ENCODE data around the gene MDM4.

MDM4 gene

GRCh38 chr1:204491655-204492054 is 24.6 kb upstream of the MDM4 start:
- in situ Hi-C loops (cut with MboI; ENCODE audit: low sequenced_read_pairs), result no loop called here

GRCh38 chr1:204493145-204493983 is 22.8 kb upstream of the MDM4 start:
- in situ Hi-C loops (cut with MboI; ENCODE audit: low sequenced_read_pairs), result no loop called here

- in situ Hi-C loops (cut with MboI; ENCODE audit: low sequenced_read_pairs), result no loop called here
Measured at GRCh38 chr1:204493984-204494280, 22.3 kb upstream of the MDM4 start.

- in situ Hi-C loops (cut with MboI; ENCODE audit: low sequenced_read_pairs), result no loop called here
Measured at GRCh38 chr1:204494281-204495077, 21.7 kb upstream of the MDM4 start, which contains the start of gene PIK3C2B. Gene PIK3C2B (minus strand): TSS chr1:204494805. CDS start chr1:204469802, 25,003 bp downstream.

- in situ Hi-C loops (cut with MboI; ENCODE audit: low sequenced_read_pairs), result no loop called here
Measured at GRCh38 chr1:204495078-204495753, 21.0 kb upstream of the MDM4 start.

GRCh38 chr1:204495777-204496176 is 20.4 kb upstream of the MDM4 start:
- in situ Hi-C loops (cut with MboI; ENCODE audit: low sequenced_read_pairs), result no loop called here

GRCh38 chr1:204498981-204499380 is 17.2 kb upstream of the MDM4 start:
- in situ Hi-C loops (cut with MboI; ENCODE audit: low sequenced_read_pairs), result no loop called here

- in situ Hi-C loops (cut with MboI; ENCODE audit: low sequenced_read_pairs), result loop anchor here (5.0 kb wide), 1 partner anchor 52 kb away; no protein-coding TSS in a partner anchor
Measured at GRCh38 chr1:204499511-204500468, 16.4 kb upstream of the MDM4 start.

GRCh38 chr1:204502241-204502640 is 14.0 kb upstream of the MDM4 start:
- in situ Hi-C loops (cut with MboI; ENCODE audit: low sequenced_read_pairs), result loop anchor here (5.0 kb wide), 1 partner anchor 55 kb away; no protein-coding TSS in a partner anchor

- in situ Hi-C loops (cut with MboI; ENCODE audit: low sequenced_read_pairs), result loop anchor here (5.0 kb wide), 1 partner anchor 56 kb away; no protein-coding TSS in a partner anchor
Measured at GRCh38 chr1:204503122-204503912, 12.9 kb upstream of the MDM4 start.

- in situ Hi-C loops (cut with MboI; ENCODE audit: low sequenced_read_pairs), result loop anchor here (5.0 kb wide), 1 partner anchor 57 kb away; no protein-coding TSS in a partner anchor
Measured at GRCh38 chr1:204503913-204504519, 12.2 kb upstream of the MDM4 start.

GRCh38 chr1:204505674-204506200 is 10.5 kb upstream of the MDM4 start:
- in situ Hi-C loops (cut with MboI; ENCODE audit: low sequenced_read_pairs), result no loop called here

- in situ Hi-C loops (cut with MboI; ENCODE audit: low sequenced_read_pairs), result no loop called here
Measured at GRCh38 chr1:204506201-204506968, 9.8 kb upstream of the MDM4 start.

- in situ Hi-C loops (cut with MboI; ENCODE audit: low sequenced_read_pairs), result no loop called here
Measured at GRCh38 chr1:204506969-204507316, 9.3 kb upstream of the MDM4 start.

- in situ Hi-C loops (cut with MboI; ENCODE audit: low sequenced_read_pairs), result no loop called here
Measured at GRCh38 chr1:204507317-204508105, 8.7 kb upstream of the MDM4 start.

- in situ Hi-C loops (cut with MboI; ENCODE audit: low sequenced_read_pairs), result no loop called here
Measured at GRCh38 chr1:204509186-204509635, 7.0 kb upstream of the MDM4 start.

- in situ Hi-C loops (cut with MboI; ENCODE audit: low sequenced_read_pairs), result no loop called here
Measured at GRCh38 chr1:204511366-204511765, 4.8 kb upstream of the MDM4 start.

All from HL-60/S4 treated with phorbol 12-myristate 13-acetate at 8.2 ng/mL for 4 days and 3 days (cell line).